Subcutaneous adipose tissue (tissue), 4 donors: ENCODE results near the gene SLAIN2. TPM values are rescaled to one million over a fixed set of nuclear protein-coding genes. Genes with fewer than 3 reads are reported as not detected.

ENCODE experiments used
- CTCF ChIP-seq: fragments of 450-650 bp; IDR thresholded peaks from one replicate; pipeline ENCODE4 v1.5.1; 2016; ENCODE audit warnings: low read depth, mild to moderate bottlenecking, control low read depth, antibody characterized with exemption, moderate library complexity
- total RNA-seq, 4 donors: library from RNA; depleted of rRNA; stranded (reverse); fragments of >200 nt; gene quantifications; one replicate each; pipeline ENCODE4 v1.1.0, GENCODE V29; 2016

Gene SLAIN2
- total RNA-seq, 4 donors from 2014 or later, result 32.6 to 75.7 (median 59.4) TPM

DNA sequence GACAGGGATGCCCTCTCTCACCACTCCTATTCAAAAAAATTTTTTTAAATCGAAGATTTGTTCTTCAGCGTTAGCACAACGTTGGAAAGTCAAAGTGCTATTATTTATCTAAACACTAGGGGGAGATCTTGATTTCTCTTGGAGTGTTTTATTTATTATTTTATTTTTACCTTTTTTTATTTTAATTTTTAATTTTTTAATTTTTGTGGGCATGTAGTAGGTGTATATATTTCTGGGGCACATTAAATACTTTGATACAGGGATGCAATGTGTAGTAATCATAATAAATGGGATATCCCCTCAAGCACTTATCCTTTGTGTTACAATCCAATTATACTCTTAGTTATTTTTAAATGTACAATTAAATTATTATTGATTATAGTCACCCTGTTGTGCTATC lies 104.4 kb downstream of the SLAIN2 start:
- TF ChIP-seq CTCF, result no peak

DNA sequence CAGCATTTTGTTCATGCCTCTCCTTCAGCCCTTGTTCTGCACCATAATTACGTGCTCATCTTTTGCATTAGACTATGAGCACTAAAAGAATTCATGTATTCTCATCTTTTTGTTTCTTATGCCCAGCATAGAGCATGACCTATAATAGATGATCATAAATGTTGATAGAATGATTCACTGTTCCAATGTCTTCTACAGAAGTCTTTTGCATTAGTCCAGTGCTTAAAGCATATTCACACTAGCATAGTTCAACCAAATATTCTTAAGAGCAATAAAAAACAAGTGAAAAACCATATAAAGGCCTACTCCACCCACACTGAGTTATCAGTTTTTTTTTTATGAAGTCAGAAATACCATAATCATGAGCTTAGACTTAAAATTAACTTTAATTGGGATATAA lies 105.3 kb downstream of the SLAIN2 start:
- no peak for TF ChIP-seq CTCF

DNA sequence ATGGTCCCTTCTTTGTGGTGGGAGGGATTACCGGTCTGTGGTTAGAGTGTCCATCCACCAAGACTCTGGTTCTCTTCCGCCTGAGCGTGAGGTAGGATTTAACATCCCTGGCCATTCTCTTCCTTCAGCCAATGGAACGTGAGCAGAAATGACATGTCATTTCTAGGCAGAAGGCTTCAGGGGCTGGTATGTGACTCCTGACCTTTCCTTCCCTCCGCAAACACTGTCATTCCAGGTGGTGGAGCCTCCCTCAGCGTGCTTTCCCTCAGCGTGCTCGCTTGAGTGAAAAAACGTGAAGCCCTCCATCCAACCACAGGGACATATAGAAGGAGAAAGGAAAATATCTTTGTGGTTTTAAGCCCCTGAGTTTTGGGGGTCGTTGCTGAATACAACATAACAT lies 107.8 kb downstream of the SLAIN2 start:
- TF ChIP-seq CTCF, result no peak

DNA sequence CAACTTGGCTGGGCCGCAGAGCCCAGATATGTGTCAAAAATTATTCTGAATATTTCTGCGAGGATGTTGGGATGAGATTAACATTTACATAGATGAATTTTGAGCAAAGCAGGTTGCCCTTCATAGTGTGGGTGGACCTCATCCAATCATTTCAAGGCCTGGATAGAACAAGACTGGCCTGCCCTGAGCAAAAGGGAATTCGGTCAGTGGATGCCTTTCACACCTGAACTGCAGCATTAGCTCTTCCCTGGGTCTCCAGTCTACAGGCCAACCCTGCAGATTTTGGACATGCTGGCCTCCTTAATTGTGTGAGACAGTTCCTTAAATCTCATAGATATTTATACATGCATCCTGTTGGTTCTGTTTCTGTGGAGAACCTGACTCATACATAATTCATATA lies 109.4 kb downstream of the SLAIN2 start:
- TF ChIP-seq CTCF, result no peak

DNA sequence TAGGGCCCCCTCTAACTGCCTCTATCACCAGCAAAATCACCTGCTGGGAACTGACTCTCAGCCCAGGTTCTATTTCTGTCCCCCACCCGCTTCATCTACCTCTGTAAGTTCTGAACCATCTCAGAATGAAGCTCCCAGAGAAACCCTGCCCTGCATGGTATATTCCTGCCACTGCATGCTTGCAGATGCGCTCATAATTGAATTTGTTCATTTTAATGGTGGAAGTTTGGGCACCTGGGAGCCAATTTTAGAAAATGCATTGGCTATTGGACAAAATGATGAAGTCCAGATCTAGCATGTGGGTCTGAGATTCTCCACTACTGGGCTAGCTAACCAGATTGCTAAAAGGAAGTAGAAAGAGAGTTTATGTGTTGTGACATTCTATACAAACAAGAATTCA lies 113.3 kb downstream of the SLAIN2 start:
- TF ChIP-seq CTCF, result no peak

DNA sequence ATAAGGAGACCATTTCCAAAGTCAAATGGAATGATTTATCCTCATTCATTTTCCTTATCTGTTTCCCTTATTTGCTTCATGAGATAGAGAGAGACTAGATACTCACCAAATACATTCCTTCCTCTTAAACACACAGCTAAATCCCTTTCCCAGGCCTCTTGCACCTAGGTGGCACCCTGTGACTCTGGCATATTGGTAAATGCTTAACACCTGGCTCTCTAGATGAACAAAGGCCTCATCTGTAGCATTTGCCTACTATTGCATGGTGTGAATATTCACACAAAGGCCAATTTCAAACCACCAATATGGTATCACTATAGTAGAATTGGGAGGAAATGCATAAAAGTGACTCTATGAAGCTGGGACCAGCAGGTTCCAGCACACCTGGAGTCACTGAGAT lies 119.7 kb downstream of the SLAIN2 start:
- TF ChIP-seq CTCF, result no peak

DNA sequence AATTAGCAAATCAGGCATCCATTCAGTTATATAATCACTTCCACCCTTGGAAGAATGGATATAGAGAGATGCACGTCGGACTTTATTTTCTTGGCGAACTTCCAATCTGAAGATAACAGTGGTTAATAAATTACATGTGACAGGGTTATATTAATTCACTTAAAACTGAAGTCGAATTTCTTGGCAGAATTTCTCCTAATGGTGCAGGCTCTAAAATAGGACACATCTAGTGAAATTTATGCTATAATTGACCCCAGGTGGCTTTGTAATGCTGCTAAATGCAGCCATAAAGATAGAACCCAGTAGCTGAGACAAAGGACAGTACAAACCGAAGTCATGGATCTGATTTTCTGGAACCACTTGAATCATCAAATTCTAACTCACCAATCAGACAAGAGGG lies 121.0 kb downstream of the SLAIN2 start:
- no peak for TF ChIP-seq CTCF

DNA sequence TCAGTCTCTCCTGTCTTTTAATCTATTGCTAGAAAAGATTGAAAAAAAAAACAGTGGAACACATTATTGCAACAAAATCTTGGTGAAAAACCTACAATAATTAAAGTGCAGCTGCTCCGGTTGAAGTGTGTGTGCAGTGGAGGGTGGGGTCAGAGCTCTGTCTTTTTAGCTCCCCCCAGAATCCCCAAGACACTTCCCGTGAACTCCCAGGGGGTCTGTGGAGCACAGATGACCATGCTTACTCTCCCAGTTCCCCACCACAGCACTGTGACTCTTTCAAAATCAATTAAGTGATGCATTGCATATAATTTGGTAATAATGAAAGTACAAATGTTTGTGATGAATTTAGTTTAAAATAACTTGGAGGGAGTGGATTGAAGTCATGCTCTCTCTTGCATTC lies 126.1 kb downstream of the SLAIN2 start:
- TF ChIP-seq CTCF, result no peak
